HFFc6 (cell line): ENCODE data around the gene ARHGAP26. TPM values are rescaled to one million over a fixed set of nuclear protein-coding genes. Genes with fewer than 3 reads are reported as not detected.
A peak's percentile ranks its signal among the peaks of the same experiment; 100 is the strongest.

Source experiments
- DNase-seq: peaks from one replicate; pipeline ENCODE4 v3.0.0-alpha.2; 2018
- H3K27ac Mint-ChIP-seq: 2 replicates; pipeline ENCODE4 v1.8.0; 2020; ENCODE audit warnings: mild to moderate bottlenecking, mixed read lengths
- H3K27me3 Mint-ChIP-seq: 2 replicates; pipeline ENCODE4 v1.8.0; 2021; ENCODE audit warnings: mild to moderate bottlenecking, moderate library complexity, mixed read lengths; ENCODE audit not compliant: insufficient read depth
- H3K36me3 Mint-ChIP-seq: 2 replicates; pipeline ENCODE4 v1.8.0; 2021; ENCODE audit warnings: low read depth, mixed read lengths
- H3K4me1 Mint-ChIP-seq: 2 replicates; pipeline ENCODE4 v1.8.0; 2020; ENCODE audit warnings: low read depth, mixed read lengths
- H3K4me3 Mint-ChIP-seq: 2 replicates; pipeline ENCODE4 v1.8.0; 2020; ENCODE audit warnings: mild to moderate bottlenecking, moderate library complexity, mixed read lengths
- H3K9me3 Mint-ChIP-seq: 2 replicates; pipeline ENCODE4 v1.8.0; 2020; ENCODE audit warnings: mild to moderate bottlenecking, mixed read lengths
- total RNA-seq, 6 experiments: library from RNA; stranded (reverse); fragmentation: NEBNext Ultra II Directional; extraction: Animal tissue kit (Norgen Biotek cat#: 25700); gene quantifications; 2 replicates in 1 of 6; 3 replicates in 5 of 6; pipeline ENCODE4 v1.2.3, GENCODE V29; 2021
- TF ChIP-seq, protein P1 (sequence below): fragments of 200-600 bp; sonication (generic); IDR thresholded peaks from 2 replicates; pipeline ENCODE4 v1.5.0; 2021; ENCODE audit warnings: antibody characterized with exemption, mild to moderate bottlenecking

ARHGAP26 gene
- total RNA-seq, 6 experiments from 2014 or later = 2.3 to 3.6 (median 3.1) TPM

DNA sequence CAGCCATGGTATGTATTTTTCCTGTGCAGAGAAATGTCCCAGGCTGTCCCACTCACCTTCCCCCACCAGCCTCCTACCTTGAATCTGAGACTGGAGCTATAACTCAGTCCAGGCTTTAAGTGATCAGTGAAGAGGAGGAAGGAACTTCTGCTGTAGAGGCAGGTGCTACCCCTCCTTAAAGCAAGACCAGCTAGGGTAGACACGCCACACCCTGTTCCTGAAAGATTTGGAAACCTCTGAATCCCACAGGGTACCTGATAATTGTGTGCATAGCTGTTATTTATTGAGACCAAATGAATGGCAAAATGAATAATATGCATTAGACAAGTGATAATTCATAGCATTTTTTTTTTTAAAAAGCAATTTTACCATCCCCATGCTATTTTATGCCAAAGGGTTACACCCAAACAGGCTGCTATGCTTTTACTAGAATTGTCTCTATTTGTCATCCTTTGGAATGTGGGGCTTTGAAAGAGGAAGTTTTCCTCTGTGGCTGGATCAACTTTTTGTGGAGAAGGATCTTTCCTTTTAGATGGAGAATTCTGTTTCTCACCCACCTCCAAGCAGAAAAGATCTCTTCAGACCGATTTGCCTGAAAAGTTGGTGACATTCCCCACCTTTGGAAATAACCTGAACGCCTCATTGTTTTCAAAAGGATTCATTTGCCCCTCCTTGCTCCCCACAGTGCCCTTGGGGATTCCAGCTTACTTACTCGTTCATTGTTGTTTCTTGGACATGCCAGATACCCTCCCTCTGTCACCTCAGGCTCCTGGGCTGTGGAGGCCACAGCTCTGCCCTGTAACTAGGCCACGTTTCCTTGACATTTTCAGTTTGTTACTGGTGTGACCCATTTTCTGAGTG lies 384.6 kb downstream of the ARHGAP26 start:
- peak; percentile 60 for DNase-seq
- Mint-ChIP-seq H3K4me3 (peak overlapping the region; percentile 75), H3K27ac (peak overlapping the region; percentile 92), H3K9me3 (no peaks in the 10 kb centered on the region), H3K4me1 (peaks cover 46% of the 10 kb centered on the region), H3K36me3 (no peaks in the 10 kb centered on the region), H3K27me3 (peaks cover 1% of the 10 kb centered on the region)
- TF ChIP-seq, protein P1, sequence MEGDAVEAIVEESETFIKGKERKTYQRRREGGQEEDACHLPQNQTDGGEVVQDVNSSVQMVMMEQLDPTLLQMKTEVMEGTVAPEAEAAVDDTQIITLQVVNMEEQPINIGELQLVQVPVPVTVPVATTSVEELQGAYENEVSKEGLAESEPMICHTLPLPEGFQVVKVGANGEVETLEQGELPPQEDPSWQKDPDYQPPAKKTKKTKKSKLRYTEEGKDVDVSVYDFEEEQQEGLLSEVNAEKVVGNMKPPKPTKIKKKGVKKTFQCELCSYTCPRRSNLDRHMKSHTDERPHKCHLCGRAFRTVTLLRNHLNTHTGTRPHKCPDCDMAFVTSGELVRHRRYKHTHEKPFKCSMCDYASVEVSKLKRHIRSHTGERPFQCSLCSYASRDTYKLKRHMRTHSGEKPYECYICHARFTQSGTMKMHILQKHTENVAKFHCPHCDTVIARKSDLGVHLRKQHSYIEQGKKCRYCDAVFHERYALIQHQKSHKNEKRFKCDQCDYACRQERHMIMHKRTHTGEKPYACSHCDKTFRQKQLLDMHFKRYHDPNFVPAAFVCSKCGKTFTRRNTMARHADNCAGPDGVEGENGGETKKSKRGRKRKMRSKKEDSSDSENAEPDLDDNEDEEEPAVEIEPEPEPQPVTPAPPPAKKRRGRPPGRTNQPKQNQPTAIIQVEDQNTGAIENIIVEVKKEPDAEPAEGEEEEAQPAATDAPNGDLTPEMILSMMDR = no peak

DNA sequence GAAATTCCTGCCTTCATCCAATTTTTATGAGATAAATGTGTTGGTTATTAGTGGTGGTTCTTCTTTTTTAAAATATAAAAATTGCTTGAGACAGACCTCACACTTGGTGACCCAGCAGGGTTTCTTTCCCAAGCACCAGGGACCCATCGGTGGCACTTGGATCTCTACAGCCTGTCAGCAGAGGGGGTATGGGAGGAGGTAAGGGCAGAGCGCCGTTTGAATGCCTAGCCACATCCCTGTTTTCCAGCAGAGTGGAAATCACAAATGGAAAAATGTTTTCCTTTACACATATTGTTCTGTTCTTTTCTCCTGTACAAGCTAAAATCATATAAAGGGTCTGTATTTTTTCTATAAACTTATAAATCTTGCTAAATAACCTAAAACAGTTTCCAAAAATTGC lies 385.3 kb downstream of the ARHGAP26 start:
- peak overlapping the region; percentile 92 for H3K27ac Mint-ChIP-seq
- TF ChIP-seq, protein P1 = no peak
- H3K4me3 Mint-ChIP-seq = peak overlapping the region; percentile 75
- peaks cover 46% of the 10 kb centered on the region for H3K4me1 Mint-ChIP-seq
- DNase-seq = no peak
- H3K27me3 Mint-ChIP-seq = peaks cover 1% of the 10 kb centered on the region
- H3K36me3 Mint-ChIP-seq = no peaks in the 10 kb centered on the region
- H3K9me3 Mint-ChIP-seq = no peaks in the 10 kb centered on the region

DNA sequence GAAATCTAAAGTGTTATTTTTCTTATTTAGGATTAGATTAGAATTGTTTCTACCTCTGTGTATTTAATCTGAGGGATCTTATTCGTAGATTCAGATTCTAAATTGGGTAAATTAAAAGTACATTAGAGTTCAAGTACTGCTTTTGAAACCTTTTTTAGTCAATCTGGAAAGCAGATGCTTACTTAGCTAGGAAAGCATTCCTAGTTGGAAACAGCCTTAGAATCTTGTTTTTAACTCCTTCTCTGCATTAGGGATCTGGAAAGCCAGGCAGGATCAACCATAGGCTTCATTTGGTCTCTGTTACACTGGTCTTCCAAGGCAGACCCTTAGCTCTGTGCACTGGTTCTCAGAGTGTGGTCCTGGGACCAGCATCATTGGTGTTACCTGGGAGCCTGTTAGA lies 385.9 kb downstream of the ARHGAP26 start:
- DNase-seq = no peak
- Mint-ChIP-seq H3K27ac (peak overlapping the region; percentile 92), H3K36me3 (no peaks in the 10 kb centered on the region), H3K4me1 (peaks cover 46% of the 10 kb centered on the region), H3K4me3 (no peak overlapping the region), H3K27me3 (peaks cover 1% of the 10 kb centered on the region), H3K9me3 (no peaks in the 10 kb centered on the region)
- TF ChIP-seq, protein P1 = no peak

DNA sequence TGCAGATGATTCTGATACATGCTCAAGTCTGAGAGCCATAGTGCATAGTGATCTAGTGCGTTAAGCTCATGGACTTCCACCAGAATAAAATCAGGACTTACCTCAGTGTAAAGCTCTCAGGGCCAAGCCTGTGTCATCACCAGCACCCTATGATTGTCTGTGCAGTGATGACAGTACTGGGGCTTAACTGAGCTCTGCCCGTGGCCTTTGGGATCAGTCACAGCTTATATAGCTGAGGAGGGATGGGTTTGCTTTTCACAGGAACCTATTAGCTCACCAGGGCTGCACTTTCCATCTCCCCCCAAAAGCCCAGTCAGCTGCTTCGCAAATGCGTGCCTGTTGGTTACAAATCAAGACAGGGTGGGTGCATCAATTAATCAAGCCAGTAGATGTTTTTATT lies 386.4 kb downstream of the ARHGAP26 start:
- Mint-ChIP-seq H3K4me1 (peaks cover 49% of the 10 kb centered on the region), H3K27ac (no peak overlapping the region), H3K36me3 (no peaks in the 10 kb centered on the region), H3K9me3 (no peaks in the 10 kb centered on the region), H3K27me3 (peaks cover 1% of the 10 kb centered on the region), H3K4me3 (no peak overlapping the region)
- TF ChIP-seq, protein P1 = no peak
- DNase-seq = no peak

DNA sequence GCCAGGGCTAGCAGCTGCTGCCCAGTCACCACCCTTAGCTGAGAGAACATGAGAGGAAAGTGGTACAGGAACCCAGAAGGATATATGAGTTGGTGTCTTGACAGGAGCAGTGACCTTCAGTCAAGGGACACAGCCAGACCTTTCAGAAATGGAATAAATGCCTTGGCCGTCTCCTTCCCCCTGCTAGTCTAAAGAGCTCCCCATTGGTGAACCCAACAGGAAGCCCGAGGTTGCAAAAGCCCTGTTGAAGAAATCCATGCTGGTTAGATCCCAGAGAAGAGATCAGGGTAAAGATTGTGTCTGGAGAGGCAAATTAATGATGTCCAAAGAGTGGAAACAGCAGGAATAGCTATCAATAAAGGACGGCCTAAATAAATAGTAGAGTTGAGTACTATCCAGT lies 388.9 kb downstream of the ARHGAP26 start:
- Mint-ChIP-seq H3K27ac (no peak overlapping the region), H3K4me1 (peaks cover 46% of the 10 kb centered on the region), H3K27me3 (peaks cover 4% of the 10 kb centered on the region; the same call in 1 of the 2 replicates), H3K9me3 (no peaks in the 10 kb centered on the region), H3K4me3 (no peak overlapping the region), H3K36me3 (no peaks in the 10 kb centered on the region)
- TF ChIP-seq, protein P1 = no peak
- DNase-seq = no peak
